ENCODE results near the gene PCNA.

Gene PCNA

GRCh38 chr20:5067877-5068645 is 51.7 kb downstream of the PCNA start:
- Histone ChIP-seq H3K36me3 (ENCODE audit: insufficient read depth, low read length) (no peaks in the 10 kb centered on the region), H3K4me2 (ENCODE audit: low read length) (no peak overlapping the region), H2AFZ (ENCODE audit: low read length) (no peak overlapping the region), H3F3A (ENCODE audit: insufficient read depth, low read length) (no peaks in the 10 kb centered on the region), H3K9me2 (ENCODE audit: low read depth, low read length) (no peaks in the 10 kb centered on the region), H3K9ac (ENCODE audit: low read length) (no peak overlapping the region), H3K27me3 (ENCODE audit: insufficient read depth, low read length) (no peaks in the 10 kb centered on the region), H3K9me3 (ENCODE audit: low read length) (no peaks in the 10 kb centered on the region), H4K20me1 (ENCODE audit: insufficient read depth, low read length) (no peaks in the 10 kb centered on the region), H3K27ac (ENCODE audit: low read depth, low read length, poor library complexity, severe bottlenecking) (no peak overlapping the region), H3K4me1 (ENCODE audit: insufficient read depth, low read length, severe bottlenecking) (peaks cover 12% of the 10 kb centered on the region), H3K4me3 (ENCODE audit: low read depth, low read length, poor library complexity, severe bottlenecking) (no peak overlapping the region), H3K79me2 (ENCODE audit: insufficient read depth, low read length) (no peaks in the 10 kb centered on the region)
- TF ChIP-seq CTCF (IDR thresholded peaks at IDR 0.05; ENCODE audit: low read length) (no peak), EZH2 (IDR thresholded peaks at IDR 0.05; ENCODE audit: borderline replicate concordance, low read length) (no peak)

GRCh38 chr20:5065879-5066383 is 53.8 kb downstream of the PCNA start:
- Histone ChIP-seq H3F3A (ENCODE audit: insufficient read depth, low read length) (no peaks in the 10 kb centered on the region), H3K9ac (ENCODE audit: low read length) (no peak overlapping the region), H3K27ac (ENCODE audit: low read depth, low read length, poor library complexity, severe bottlenecking) (no peak overlapping the region), H3K27me3 (ENCODE audit: insufficient read depth, low read length) (no peaks in the 10 kb centered on the region), H3K79me2 (ENCODE audit: insufficient read depth, low read length) (no peaks in the 10 kb centered on the region), H3K4me2 (ENCODE audit: low read length) (no peak overlapping the region), H3K4me1 (ENCODE audit: insufficient read depth, low read length, severe bottlenecking) (peaks cover 12% of the 10 kb centered on the region), H3K9me2 (ENCODE audit: low read depth, low read length) (no peaks in the 10 kb centered on the region), H3K9me3 (ENCODE audit: low read length) (no peaks in the 10 kb centered on the region), H3K4me3 (ENCODE audit: low read depth, low read length, poor library complexity, severe bottlenecking) (no peak overlapping the region), H3K36me3 (ENCODE audit: insufficient read depth, low read length) (no peaks in the 10 kb centered on the region), H4K20me1 (ENCODE audit: insufficient read depth, low read length) (no peaks in the 10 kb centered on the region), H2AFZ (ENCODE audit: low read length) (no peak overlapping the region)
- TF ChIP-seq CTCF (IDR thresholded peaks at IDR 0.05; ENCODE audit: low read length) (no peak), EZH2 (IDR thresholded peaks at IDR 0.05; ENCODE audit: borderline replicate concordance, low read length) (no peak)

- Histone ChIP-seq H3K4me2 (ENCODE audit: low read length) (no peak overlapping the region), H4K20me1 (ENCODE audit: insufficient read depth, low read length) (no peaks in the 10 kb centered on the region), H3K4me3 (ENCODE audit: low read depth, low read length, poor library complexity, severe bottlenecking) (no peak overlapping the region), H3K36me3 (ENCODE audit: insufficient read depth, low read length) (no peaks in the 10 kb centered on the region), H3K27me3 (ENCODE audit: insufficient read depth, low read length) (no peaks in the 10 kb centered on the region), H3K9ac (ENCODE audit: low read length) (no peak overlapping the region), H3K9me3 (ENCODE audit: low read length) (no peaks in the 10 kb centered on the region), H3K4me1 (ENCODE audit: insufficient read depth, low read length, severe bottlenecking) (peaks cover 12% of the 10 kb centered on the region), H3F3A (ENCODE audit: insufficient read depth, low read length) (no peaks in the 10 kb centered on the region), H3K27ac (ENCODE audit: low read depth, low read length, poor library complexity, severe bottlenecking) (no peak overlapping the region), H2AFZ (ENCODE audit: low read length) (no peak overlapping the region), H3K9me2 (ENCODE audit: low read depth, low read length) (no peaks in the 10 kb centered on the region), H3K79me2 (ENCODE audit: insufficient read depth, low read length) (no peaks in the 10 kb centered on the region)
- TF ChIP-seq EZH2 (IDR thresholded peaks at IDR 0.05; ENCODE audit: borderline replicate concordance, low read length): no peak
- TF ChIP-seq CTCF (IDR thresholded peaks at IDR 0.05; ENCODE audit: low read length): no peak
Measured at GRCh38 chr20:5065166-5065878, 54.4 kb downstream of the PCNA start.

Data from OCI-LY1 (cell line).